MM.1S (cell line): ENCODE measurements around the gene GFOD2.

ENCODE experiments used
- DNase-seq: peaks from one replicate; pipeline ENCODE4 v3.0.0-alpha.2; 2015
- H2AFZ ChIP-seq: fragments of 300-600 bp; sonication (generic); 2 replicates; pipeline ENCODE4 v1.6.0; 2016; ENCODE audit warnings: antibody characterized with exemption, low read length
- H3F3A ChIP-seq: fragments of 300-600 bp; sonication (generic); 2 replicates; pipeline ENCODE4 v1.6.1; 2016; ENCODE audit warnings: mild to moderate bottlenecking, antibody characterized with exemption, low read length, moderate library complexity, mixed read lengths; ENCODE audit not compliant: insufficient read depth
- H3K27ac ChIP-seq: fragments of 300-600 bp; sonication (generic); 2 replicates; pipeline ENCODE4 v1.5.1; 2016; ENCODE audit warnings: mild to moderate bottlenecking, low read length
- H3K27me3 ChIP-seq: fragments of 300-600 bp; sonication (generic); replicated peaks from 2 replicates; pipeline ENCODE4 v1.6.0; 2016; ENCODE audit warnings: low read length; ENCODE audit not compliant: insufficient read depth
- H3K36me3 ChIP-seq: fragments of 300-600 bp; sonication (generic); replicated peaks from 2 replicates; pipeline ENCODE4 v1.6.1; 2016; ENCODE audit warnings: mild to moderate bottlenecking, low read length, mixed read lengths; ENCODE audit not compliant: insufficient read depth
- H3K4me1 ChIP-seq: fragments of 300-600 bp; sonication (generic); 2 replicates; pipeline ENCODE4 v1.6.1; 2016; ENCODE audit warnings: low read length, mixed read lengths
- H3K4me2 ChIP-seq: fragments of 300-600 bp; sonication (generic); 2 replicates; pipeline ENCODE4 v1.6.0; 2016; ENCODE audit warnings: low read depth, low read length
- H3K4me3 ChIP-seq: fragments of 300-600 bp; sonication (generic); 2 replicates; pipeline ENCODE4 v1.5.1; 2016; ENCODE audit warnings: low read length, mixed read lengths
- H3K79me2 ChIP-seq: fragments of 300-600 bp; sonication (generic); 2 replicates; pipeline ENCODE4 v1.6.1; 2016; ENCODE audit warnings: mixed run types, low read length, mixed read lengths
- H3K9ac ChIP-seq: fragments of 300-600 bp; sonication (generic); 2 replicates; pipeline ENCODE4 v1.6.1; 2016; ENCODE audit warnings: low read length, mixed read lengths
- H3K9me2 ChIP-seq: fragments of 300-600 bp; sonication (generic); replicated peaks from 2 replicates; pipeline ENCODE4 v1.6.1; 2016; ENCODE audit warnings: mild to moderate bottlenecking, low read length, mixed read lengths; ENCODE audit not compliant: insufficient read depth
- H3K9me3 ChIP-seq: fragments of 300-600 bp; sonication (generic); replicated peaks from 2 replicates; pipeline ENCODE4 v1.6.1; 2016; ENCODE audit warnings: mild to moderate bottlenecking, low read length, mixed read lengths; ENCODE audit not compliant: insufficient read depth
- H4K20me1 ChIP-seq: fragments of 300-600 bp; sonication (generic); 2 replicates; pipeline ENCODE4 v1.6.1; 2016; ENCODE audit warnings: mild to moderate bottlenecking, low read length, moderate library complexity, mixed read lengths; ENCODE audit not compliant: insufficient read depth
- EZH2 ChIP-seq: fragments of 300-600 bp; sonication (generic); optimal IDR thresholded peaks from 2 replicates; pipeline ENCODE3; 2017; ENCODE audit warnings: low read depth, mild to moderate bottlenecking, antibody characterized with exemption, low read length, mixed read lengths
- EZH2phosphoT487 ChIP-seq: fragments of 300-600 bp; sonication (generic); IDR thresholded peaks from 2 replicates; pipeline ENCODE4 v1.6.1; 2018; ENCODE audit warnings: antibody characterized with exemption, low read length
- TF ChIP-seq, protein P1 (sequence below): fragments of 300-600 bp; sonication (generic); IDR thresholded peaks from 2 replicates; pipeline ENCODE4 v1.5.1; 2016; ENCODE audit warnings: antibody characterized with exemption, low read length, mixed read lengths

GFOD2 gene

DNA sequence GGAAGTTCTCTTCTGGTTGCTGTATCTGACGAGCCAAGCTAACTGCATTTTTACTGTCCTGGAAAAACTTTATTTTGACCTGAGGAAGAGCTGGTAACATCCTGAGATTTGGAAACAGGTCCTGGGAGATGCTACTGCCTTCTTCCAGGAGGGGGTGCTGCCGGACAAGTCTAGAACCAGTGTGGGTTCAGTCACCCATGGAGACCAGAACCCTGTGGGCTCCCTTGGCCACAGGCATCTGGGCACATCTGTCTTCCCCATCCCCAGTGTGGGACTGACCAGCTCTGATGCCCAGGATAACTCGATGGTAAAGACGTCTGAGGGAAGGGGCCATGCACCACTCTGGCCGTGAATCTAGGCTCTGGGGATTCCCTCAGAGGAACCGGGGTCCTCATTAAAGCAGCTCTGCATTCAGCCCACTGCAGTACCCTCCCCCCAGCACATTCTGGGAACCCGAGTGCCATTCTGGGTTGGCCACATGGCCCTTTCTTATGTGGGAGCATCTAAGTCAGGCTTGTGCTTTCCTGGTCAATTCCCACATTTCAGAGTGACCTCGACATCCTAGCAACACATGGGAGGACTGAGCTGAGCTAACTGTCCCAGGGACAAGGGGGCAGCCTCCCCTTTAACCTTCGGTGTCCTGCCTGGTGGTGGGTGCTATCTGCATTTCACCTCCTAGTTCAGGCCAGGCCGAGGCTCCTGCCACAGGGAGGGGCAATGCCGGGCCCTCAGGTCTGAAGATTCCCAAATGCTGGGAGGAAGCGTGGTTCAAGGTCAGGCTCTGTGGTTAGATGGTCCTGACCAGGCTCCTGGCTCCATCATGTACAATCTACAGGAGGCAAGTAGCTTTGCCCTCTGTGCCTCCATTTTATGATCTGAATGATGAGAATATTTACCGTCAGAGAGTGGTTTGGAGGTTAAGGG lies 46.1 kb downstream of the GFOD2 start:
- Histone ChIP-seq H3K4me2 (no peak overlapping the region), H3K27ac (no peak overlapping the region), H3K9me2 (no peaks in the 10 kb centered on the region), H4K20me1 (no peaks in the 10 kb centered on the region), H3K9ac (no peak overlapping the region), H3K4me1 (peaks cover 9% of the 10 kb centered on the region), H3K79me2 (no peaks in the 10 kb centered on the region), H3K27me3 (no peaks in the 10 kb centered on the region), H3K36me3 (no peaks in the 10 kb centered on the region), H3K4me3 (no peak overlapping the region), H2AFZ (no peak overlapping the region), H3K9me3 (no peaks in the 10 kb centered on the region), H3F3A (peaks cover 2% of the 10 kb centered on the region; the same call in 1 of the 2 replicates)
- no peak for TF ChIP-seq EZH2
- no peak for TF ChIP-seq EZH2phosphoT487
- TF ChIP-seq, protein P1, sequence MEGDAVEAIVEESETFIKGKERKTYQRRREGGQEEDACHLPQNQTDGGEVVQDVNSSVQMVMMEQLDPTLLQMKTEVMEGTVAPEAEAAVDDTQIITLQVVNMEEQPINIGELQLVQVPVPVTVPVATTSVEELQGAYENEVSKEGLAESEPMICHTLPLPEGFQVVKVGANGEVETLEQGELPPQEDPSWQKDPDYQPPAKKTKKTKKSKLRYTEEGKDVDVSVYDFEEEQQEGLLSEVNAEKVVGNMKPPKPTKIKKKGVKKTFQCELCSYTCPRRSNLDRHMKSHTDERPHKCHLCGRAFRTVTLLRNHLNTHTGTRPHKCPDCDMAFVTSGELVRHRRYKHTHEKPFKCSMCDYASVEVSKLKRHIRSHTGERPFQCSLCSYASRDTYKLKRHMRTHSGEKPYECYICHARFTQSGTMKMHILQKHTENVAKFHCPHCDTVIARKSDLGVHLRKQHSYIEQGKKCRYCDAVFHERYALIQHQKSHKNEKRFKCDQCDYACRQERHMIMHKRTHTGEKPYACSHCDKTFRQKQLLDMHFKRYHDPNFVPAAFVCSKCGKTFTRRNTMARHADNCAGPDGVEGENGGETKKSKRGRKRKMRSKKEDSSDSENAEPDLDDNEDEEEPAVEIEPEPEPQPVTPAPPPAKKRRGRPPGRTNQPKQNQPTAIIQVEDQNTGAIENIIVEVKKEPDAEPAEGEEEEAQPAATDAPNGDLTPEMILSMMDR, result peak; percentile 82
- peak; percentile 61 for DNase-seq

DNA sequence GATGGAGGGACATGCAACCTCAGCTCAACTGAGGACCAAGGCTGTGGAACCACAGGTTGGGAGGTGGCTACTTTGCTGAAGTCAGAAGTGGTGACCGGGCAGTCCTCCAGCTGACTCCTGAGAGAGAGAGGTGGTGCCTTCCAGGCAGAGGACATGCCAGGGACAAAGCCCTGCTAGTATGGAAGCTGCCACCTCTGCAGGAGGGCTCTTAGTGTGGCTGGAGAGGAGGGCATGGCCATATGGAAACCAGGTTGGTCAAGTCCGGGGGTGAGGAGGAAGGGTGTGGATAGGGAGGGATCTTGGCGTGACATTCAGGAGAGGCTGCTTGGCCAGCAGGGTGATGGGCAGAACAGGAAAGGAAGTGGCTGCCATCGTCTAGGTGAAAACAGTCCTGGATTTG lies 46.8 kb downstream of the GFOD2 start:
- no peaks in the 10 kb centered on the region for H3K9me3 ChIP-seq
- H3K9ac ChIP-seq, result no peak overlapping the region
- no peaks in the 10 kb centered on the region for H4K20me1 ChIP-seq
- peaks cover 13% of the 10 kb centered on the region for H3K4me1 ChIP-seq
- no peaks in the 10 kb centered on the region for H3K79me2 ChIP-seq
- no peak overlapping the region for H3K4me2 ChIP-seq
- H3K27me3 ChIP-seq, result no peaks in the 10 kb centered on the region
- DNase-seq, result no peak
- no peak overlapping the region for H3K27ac ChIP-seq
- TF ChIP-seq, protein P1, result no peak
- no peak for TF ChIP-seq EZH2phosphoT487
- no peak overlapping the region for H2AFZ ChIP-seq
- no peaks in the 10 kb centered on the region for H3K36me3 ChIP-seq
- peaks cover 6% of the 10 kb centered on the region for H3F3A ChIP-seq
- no peak overlapping the region for H3K4me3 ChIP-seq
- no peaks in the 10 kb centered on the region for H3K9me2 ChIP-seq

DNA sequence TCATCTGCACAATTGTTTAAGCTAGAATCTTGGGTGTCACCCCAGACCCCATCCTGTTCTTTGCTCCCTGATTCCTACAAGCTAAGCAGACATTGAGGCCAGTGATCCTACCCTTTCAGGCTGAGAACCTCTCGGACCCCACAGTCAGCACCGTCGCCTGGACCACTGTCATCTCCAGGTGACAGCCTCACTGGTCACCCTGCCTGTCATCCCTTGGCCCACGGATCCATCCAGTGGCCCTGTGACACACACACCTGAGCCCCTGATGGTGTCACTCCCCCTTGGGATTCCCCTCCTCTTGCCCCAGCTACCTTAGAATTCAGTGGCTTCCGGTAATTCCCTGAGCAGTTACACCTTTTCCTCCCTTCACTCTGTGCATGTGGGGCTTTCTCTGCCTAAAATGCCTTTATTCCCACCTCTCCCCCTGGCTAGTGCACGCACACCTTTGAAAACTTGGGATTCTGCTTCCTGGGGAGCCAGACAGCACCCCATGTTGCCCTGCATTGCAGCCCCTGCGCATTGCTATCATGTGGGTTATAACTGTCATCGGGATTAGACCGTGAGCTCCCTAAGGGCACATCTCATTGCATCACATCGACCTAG lies 49.5 kb downstream of the GFOD2 start:
- H2AFZ ChIP-seq, result no peak overlapping the region
- no peaks in the 10 kb centered on the region for H3K9me2 ChIP-seq
- peaks cover 12% of the 10 kb centered on the region; the same call in 1 of the 2 replicates for H3K79me2 ChIP-seq
- no peak overlapping the region for H3K4me3 ChIP-seq
- H3K27ac ChIP-seq, result no peak overlapping the region
- peaks cover 21% of the 10 kb centered on the region for H3K4me1 ChIP-seq
- H3K9ac ChIP-seq, result no peak overlapping the region
- TF ChIP-seq EZH2phosphoT487 (no peak), EZH2 (no peak)
- TF ChIP-seq, protein P1, result no peak
- H3F3A ChIP-seq, result peaks cover 11% of the 10 kb centered on the region
- no peak for DNase-seq
- H3K4me2 ChIP-seq, result no peak overlapping the region
- H4K20me1 ChIP-seq, result no peaks in the 10 kb centered on the region
- H3K36me3 ChIP-seq, result no peaks in the 10 kb centered on the region
- H3K27me3 ChIP-seq, result no peaks in the 10 kb centered on the region
- no peaks in the 10 kb centered on the region for H3K9me3 ChIP-seq
